Measurements from ENCODE around the gene AZI2.

GRCh38 chr3:28280781-28281180 lies 67.8 kb downstream of the AZI2 start:
- TF ChIP-seq ARNTL (CRISPR knock-in tag; IDR thresholded peaks at IDR 0.05; ENCODE audit: borderline replicate concordance, low read depth) (no peak), ZFP3 (CRISPR knock-in tag; IDR thresholded peaks at IDR 0.05) (no peak), PATZ1 (CRISPR knock-in tag; IDR thresholded peaks at IDR 0.05; ENCODE audit: borderline replicate concordance) (no peak), ZFP30 (CRISPR knock-in tag; IDR thresholded peaks at IDR 0.05) (no peak), SNAI2 (CRISPR knock-in tag; IDR thresholded peaks at IDR 0.05) (no peak), ZNF70 (CRISPR knock-in tag; IDR thresholded peaks at IDR 0.05) (no peak), CREB5 (CRISPR knock-in tag; IDR thresholded peaks at IDR 0.05; ENCODE audit: low read depth) (no peak), BACH2 (CRISPR knock-in tag; IDR thresholded peaks at IDR 0.05; ENCODE audit: borderline replicate concordance) (no peak), CSDC2 (CRISPR knock-in tag; IDR thresholded peaks at IDR 0.05) (no peak), ZNF565 (CRISPR knock-in tag; conservative IDR thresholded peaks at IDR 0.05; ENCODE audit: low read depth) (no peak)

Measured in SK-N-SH treated with all-trans-retinoic acid at 6 μM for 48 hours (cell line).